HepG2 (cell line): ENCODE results near the gene RELL1. TPM values are rescaled to one million over a fixed set of nuclear protein-coding genes. Genes with fewer than 3 reads are reported as not detected.

Experiments used
- ATAC-seq: fragments of 200-7000 bp; cut with Tn5 transposase; 3 replicates; pipeline ENCODE4 v1.9.1; 2020; ENCODE audit warnings: mild to moderate bottlenecking, moderate library complexity
- BruUV-seq: library from RNA; stranded (reverse); fragments of 400-500 nt; replicated peaks from 2 replicates; lab custom pipeline; 2021; lab: Mats Ljungman, UMichigan
- CTCF ChIA-PET: fragments of 300-600 bp; formaldehyde crosslinking; extraction: SDS; loops from one replicate; lab custom pipeline; 2021; ENCODE audit warnings: low total read pairs, inconsistent platforms, low intra/inter-chr PET ratio; lab: Yijun Ruan, JAX
- POLR2A ChIA-PET: fragments of 350-600 bp; sonication (Branson Sonifier 250); formaldehyde crosslinking; loops from one replicate; lab custom pipeline; 2020; ENCODE audit warnings: antibody characterized with exemption, inconsistent platforms; lab: Yijun Ruan, JAX
- DNase-seq: peaks from one replicate; pipeline ENCODE4 v3.0.0-alpha.2; 2015; ENCODE audit warnings: low spot score
- FAIRE-seq: peaks from 3 replicates; lab custom pipeline; 2011; peaks lifted over from hg19 to GRCh38; lab: Jason Lieb, UNC
- H2AFZ ChIP-seq: one replicate; pipeline ENCODE4 v1.6.1; 2011; ENCODE audit warnings: low read length, inconsistent platforms
- H3K27ac ChIP-seq: fragments of 300-600 bp; 3 replicates; pipeline ENCODE4 v1.8.0; 2011; ENCODE audit warnings: mixed run types, mild to moderate bottlenecking, mixed read lengths, low read length, inconsistent platforms; ENCODE audit not compliant: insufficient read depth; ENCODE audit errors: extremely low read length
- H3K27me3 ChIP-seq, 2 experiments: fragments of 200-600 bp in 1 of 2; 2 replicates in 1 of 2; 3 replicates in 1 of 2; pipeline versions ENCODE4 v1.6.0 to v1.8.0; 2011; ENCODE audit warnings: low read length in 2 of 2, mild to moderate bottlenecking in 2 of 2, moderate library complexity in 2 of 2, inconsistent platforms in 1 of 2; ENCODE audit not compliant: insufficient read depth in 2 of 2, control insufficient read depth in 1 of 2
- H3K36me3 ChIP-seq, 2 experiments: fragments of 200-600 bp in 1 of 2; replicated peaks in 1 of 2; 2 replicates in 1 of 2; 3 replicates in 1 of 2; pipeline versions ENCODE4 v1.5.1 to v1.8.0; 2011; ENCODE audit warnings: low read length in 2 of 2, inconsistent platforms in 1 of 2; ENCODE audit not compliant: insufficient read depth in 2 of 2, control insufficient read depth in 1 of 2
- H3K4me1 ChIP-seq: 2 replicates; pipeline ENCODE4 v1.5.1; 2012; ENCODE audit warnings: low read length, inconsistent platforms; ENCODE audit not compliant: insufficient read depth
- H3K4me2 ChIP-seq: 2 replicates; pipeline ENCODE4 v1.6.0; 2011; ENCODE audit warnings: low read depth, low read length, inconsistent platforms
- H3K4me3 ChIP-seq, 3 experiments: fragments of 200-600 bp in 1 of 3; sonication (generic), shearing (Covaris generic) in 1 of 3; replicated peaks in 1 of 3; 2 replicates each; pipeline ENCODE4 v1.5.1; 2011 to 2016; ENCODE audit warnings: low read length in 3 of 3, inconsistent platforms in 2 of 3, low read depth in 2 of 3, mild to moderate bottlenecking in 2 of 3, control low read depth in 1 of 3, mixed read lengths in 1 of 3; ENCODE audit not compliant: insufficient read depth in 1 of 3
- H3K79me2 ChIP-seq: one replicate; pipeline ENCODE4 v1.6.1; 2011; ENCODE audit warnings: low read length, inconsistent platforms; ENCODE audit not compliant: insufficient read depth
- H3K9ac ChIP-seq: 2 replicates; pipeline ENCODE4 v1.6.0; 2011; ENCODE audit warnings: mild to moderate bottlenecking, low read depth, low read length, inconsistent platforms; ENCODE audit not compliant: insufficient read depth
- H3K9me3 ChIP-seq: 2 replicates; pipeline ENCODE4 v1.5.1; 2012; ENCODE audit warnings: mild to moderate bottlenecking, low read length
- H4K20me1 ChIP-seq: 2 replicates; pipeline ENCODE4 v1.6.0; 2011; ENCODE audit warnings: inconsistent platforms, mild to moderate bottlenecking, low read length, moderate library complexity; ENCODE audit not compliant: insufficient read depth
- CENPT ChIP-seq: sonication (generic); formaldehyde crosslinking; IDR thresholded peaks from 2 replicates; pipeline ENCODE4 v1.8.0; 2022; ENCODE audit warnings: low read depth, mild to moderate bottlenecking, moderate library complexity, missing genetic modification reagents
- DZIP1 ChIP-seq: sonication (generic); formaldehyde crosslinking; IDR thresholded peaks from 2 replicates; pipeline ENCODE4 v1.5.0; 2020; ENCODE audit warnings: mild to moderate bottlenecking, missing genetic modification reagents
- ETV6 ChIP-seq: sonication (generic); formaldehyde crosslinking; conservative IDR thresholded peaks from 2 replicates; pipeline ENCODE4 v1.4.0; 2020; ENCODE audit warnings: missing genetic modification reagents
- LRRFIP1 ChIP-seq: sonication (generic); formaldehyde crosslinking; conservative IDR thresholded peaks from 2 replicates; pipeline ENCODE4 v1.4.0; 2020; ENCODE audit warnings: missing genetic modification reagents
- SMAD9 ChIP-seq: sonication (generic); formaldehyde crosslinking; IDR thresholded peaks from 2 replicates; pipeline ENCODE4 v1.5.1; 2020; ENCODE audit warnings: mild to moderate bottlenecking, missing genetic modification reagents
- TGIF2 ChIP-seq: IDR thresholded peaks from 2 replicates; pipeline ENCODE4 v1.6.1; 2016; ENCODE audit warnings: control low read depth, missing compliant biosample characterization
- ZNF773 ChIP-seq: sonication (generic); formaldehyde crosslinking; IDR thresholded peaks from 2 replicates; pipeline ENCODE4 v1.4.0; 2020; ENCODE audit warnings: missing genetic modification reagents, borderline replicate concordance
- WGBS: methylation state at CpG from one replicate; pipeline ENCODE4 v1.1.6; 2017; ENCODE audit warnings: low lambda C conversion rate; 5-methylcytosine and 5-hydroxymethylcytosine counted together
- in situ Hi-C: cut with HindIII; loops from 2 replicates; pipeline ENCODE4 v1.10.0; 2017; ENCODE audit warnings: low pct_unique_long_range_greater_than_20kb; ENCODE audit not compliant: extremely low pct_ligation_motif_present
- intact Hi-C: fragments of 100-400 bp; cut with micrococcal nuclease; formaldehyde crosslinking; loops from one replicate; pipeline ENCODE4 v1.10.0; 2022; ENCODE audit not compliant: unreplicated experiment
- polyA plus RNA-seq, 8 experiments: library from polyadenylated mRNA; depleted of rRNA in 3 of 8; stranded (reverse) in 7 of 8; unstranded in 1 of 8; fragments of >200 nt; fragmentation: Illumina TruSeq in 4 of 8; extraction: Trizol in 4 of 8; gene quantifications; 2 replicates each; pipeline versions ENCODE4 v1.2.1 to v1.2.3, GENCODE V29; 2011 to 2016; ENCODE audit warnings: low read depth in 4 of 8, missing spikeins in 1 of 8, mixed read lengths in 1 of 8; ENCODE audit not compliant: insufficient read depth in 1 of 8
- total RNA-seq, 5 experiments: library from RNA; depleted of rRNA; stranded (reverse); fragments of >200 nt; fragmentation: Illumina TruSeq; extraction: Trizol; gene quantifications; 2 replicates each; pipeline ENCODE4 v1.2.3, GENCODE V29; 2016; ENCODE audit warnings: low read depth in 1 of 5
- TF ChIP-seq, protein P1 (sequence below): sonication (generic); formaldehyde crosslinking; IDR thresholded peaks from 2 replicates; pipeline ENCODE4 v1.5.0; 2020; ENCODE audit warnings: mild to moderate bottlenecking, missing genetic modification reagents

The RELL1 gene
- total and polyA plus RNA-seq, 2 of the 13 experiments (the other 11 are each of a cell fraction or from before 2014, with no cell fraction given): 8.4 to 58.4 TPM

GRCh38 chr4:37717576-37717975, 31.4 kb upstream of the RELL1 start:
- ChIA-PET POLR2A (no interaction called here), CTCF (no interaction called here)
- H2AFZ ChIP-seq: no peak overlapping the region
- no peaks in the 10 kb centered on the region; a peak in 1 of 5 replicates for H3K27me3 ChIP-seq
- H4K20me1 ChIP-seq: no peaks in the 10 kb centered on the region
- no peak overlapping the region for H3K9ac ChIP-seq
- no TSS peak for BruUV-seq
- no peaks in the 10 kb centered on the region for H3K9me3 ChIP-seq
- peaks cover 13% of the 10 kb centered on the region for H3K4me1 ChIP-seq
- no peaks in the 10 kb centered on the region for H3K36me3 ChIP-seq
- FAIRE-seq (no peak), DNase-seq (no peak)
- in situ Hi-C loops: no loop called here
- no peak overlapping the region for H3K27ac ChIP-seq
- no peak overlapping the region for H3K4me2 ChIP-seq
- 88% methylated on average over 4 of the region's 4 CpGs for WGBS
- intact Hi-C loops: no loop called here
- TF ChIP-seq LRRFIP1 (no peak), ZNF773 (CRISPR knock-in tag) (no peak), ETV6 (no peak), DZIP1 (no peak), CENPT (CRISPR knock-in tag) (no peak), TGIF2 (CRISPR knock-in tag) (no peak), SMAD9 (no peak)
- TF ChIP-seq, protein P1, sequence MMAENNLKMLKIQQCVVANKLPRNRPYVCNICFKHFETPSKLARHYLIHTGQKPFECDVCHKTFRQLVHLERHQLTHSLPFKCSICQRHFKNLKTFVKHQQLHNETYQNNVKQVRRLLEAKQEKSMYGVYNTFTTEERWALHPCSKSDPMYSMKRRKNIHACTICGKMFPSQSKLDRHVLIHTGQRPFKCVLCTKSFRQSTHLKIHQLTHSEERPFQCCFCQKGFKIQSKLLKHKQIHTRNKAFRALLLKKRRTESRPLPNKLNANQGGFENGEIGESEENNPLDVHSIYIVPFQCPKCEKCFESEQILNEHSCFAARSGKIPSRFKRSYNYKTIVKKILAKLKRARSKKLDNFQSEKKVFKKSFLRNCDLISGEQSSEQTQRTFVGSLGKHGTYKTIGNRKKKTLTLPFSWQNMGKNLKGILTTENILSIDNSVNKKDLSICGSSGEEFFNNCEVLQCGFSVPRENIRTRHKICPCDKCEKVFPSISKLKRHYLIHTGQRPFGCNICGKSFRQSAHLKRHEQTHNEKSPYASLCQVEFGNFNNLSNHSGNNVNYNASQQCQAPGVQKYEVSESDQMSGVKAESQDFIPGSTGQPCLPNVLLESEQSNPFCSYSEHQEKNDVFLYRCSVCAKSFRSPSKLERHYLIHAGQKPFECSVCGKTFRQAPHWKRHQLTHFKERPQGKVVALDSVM (CRISPR knock-in tag): no peak
- TF ChIP-seq, all 625 proteins: peak for 0
- no peak overlapping the region for H3K4me3 ChIP-seq
- ATAC-seq: no peak
- no peaks in the 10 kb centered on the region for H3K79me2 ChIP-seq
